GM10847 (cell line): ENCODE measurements around the gene PRR36.

Experiments
- POLR2A ChIP-seq: IDR thresholded peaks from 2 replicates; pipeline ENCODE4 v1.6.1; 2011; ENCODE audit not compliant: insufficient read length; ENCODE audit errors: extremely low read depth

Gene PRR36

GRCh38 chr19:7870571-7871436 lies 3.4 kb downstream of the PRR36 start:
- TF ChIP-seq POLR2A, result no peak

- no peak for TF ChIP-seq POLR2A
Observed at GRCh38 chr19:7869910-7870511, 4.2 kb downstream of the PRR36 start.

GRCh38 chr19:7869453-7869909 lies 4.7 kb downstream of the PRR36 start:
- TF ChIP-seq POLR2A, result no peak

- TF ChIP-seq POLR2A, result no peak
Observed at GRCh38 chr19:7868671-7869452, 5.3 kb downstream of the PRR36 start.

- no peak for TF ChIP-seq POLR2A
Observed at GRCh38 chr19:7868326-7868670, 5.9 kb downstream of the PRR36 start.

- TF ChIP-seq POLR2A, result no peak
Observed at GRCh38 chr19:7867092-7867844, 6.9 kb downstream of the PRR36 start.

- TF ChIP-seq POLR2A, result no peak
Observed at GRCh38 chr19:7866399-7867091, 7.6 kb downstream of the PRR36 start.

GRCh38 chr19:7865262-7865911 lies 8.8 kb downstream of the PRR36 start:
- no peak for TF ChIP-seq POLR2A

GRCh38 chr19:7864690-7865074 lies 9.5 kb downstream of the PRR36 start:
- no peak for TF ChIP-seq POLR2A

- TF ChIP-seq POLR2A, result no peak
Observed at GRCh38 chr19:7863971-7864689, 10.1 kb downstream of the PRR36 start.

GRCh38 chr19:7863157-7863970 lies 10.8 kb downstream of the PRR36 start:
- no peak for TF ChIP-seq POLR2A

- no peak for TF ChIP-seq POLR2A
Observed at GRCh38 chr19:7862413-7862951, 11.7 kb downstream of the PRR36 start.
